Ovary (tissue), 9 donors: Measurements from ENCODE around the gene CYP8B1. TPM values are rescaled to one million over a fixed set of nuclear protein-coding genes. Genes with fewer than 3 reads are reported as not detected.

ENCODE experiments used
- DNase-seq, 5 donors: peaks; one replicate each; pipeline ENCODE4 v3.0.0-alpha.2; 2019 to 2020
- H3K27ac ChIP-seq, 2 donors: fragments of 200-600 bp; one replicate each; pipeline versions ENCODE4 v1.5.1 to v1.8.0; 2019 to 2022
- H3K27me3 ChIP-seq: fragments of 200-600 bp; one replicate; pipeline ENCODE4 v1.8.0; 2022
- H3K36me3 ChIP-seq: fragments of 200-600 bp; sonication (generic); one replicate; pipeline ENCODE4 v1.5.1; 2019
- H3K4me1 ChIP-seq: one replicate; pipeline ENCODE4 v1.8.1; 2013; ENCODE audit warnings: mild to moderate bottlenecking, moderate library complexity; ENCODE audit not compliant: insufficient read depth
- H3K4me3 ChIP-seq: fragments of 200-600 bp; sonication (generic); one replicate; pipeline ENCODE4 v1.5.1; 2017
- H3K9me3 ChIP-seq, 2 donors: fragments of 200-600 bp in 1 of 2; sonication (generic) in 1 of 2; one replicate each; pipeline versions ENCODE4 v1.5.1 to v1.8.1; 2013 to 2019; ENCODE audit warnings: mild to moderate bottlenecking in 1 of 2, moderate library complexity in 1 of 2
- CTCF ChIP-seq, 3 donors: fragments of 450-650 bp in 2 of 3; fragments of 200-600 bp in 1 of 3; IDR thresholded peaks; one replicate each; pipeline versions ENCODE4 v1.5.1 to v1.8.0; 2016 to 2022; ENCODE audit warnings: antibody characterized with exemption in 3 of 3, mild to moderate bottlenecking in 1 of 3
- EP300 ChIP-seq: sonication (generic); formaldehyde crosslinking; IDR thresholded peaks from one replicate; pipeline ENCODE4 v1.6.1; 2017; ENCODE audit warnings: antibody characterized with exemption
- POLR2A ChIP-seq: fragments of 450-650 bp; IDR thresholded peaks from one replicate; pipeline ENCODE4 v1.6.1; 2017; ENCODE audit warnings: antibody characterized with exemption, mild to moderate bottlenecking, moderate library complexity
- WGBS, 3 donors: extraction: QIAGEN DNeasy Blood & Tissue Kit in 1 of 3; methylation state at CpG; one replicate each; pipeline versions ENCODE4 v1.1.5 to v1.1.7; 2013 to 2017; 5-methylcytosine and 5-hydroxymethylcytosine counted together
- intact Hi-C, 4 donors: fragments of 100-400 bp; cut with DNase I; formaldehyde crosslinking; loops; one replicate each; pipeline versions ENCODE4 v1.11.0 to v1.15.1; 2022 to 2023
- polyA plus RNA-seq, 2 donors: library from polyadenylated mRNA; stranded (reverse); fragments of 200-250 nt in 1 of 2; fragments of 350-450 nt in 1 of 2; fragmentation: Illumina TruSeq in 1 of 2; extraction: RNeasy Lipid Tissue Mini Kit (QIAGEN cat#74804) in 1 of 2; gene quantifications; one replicate each; pipeline ENCODE4 v1.2.3, GENCODE V29; 2013 to 2014
- total RNA-seq, 7 donors: library from RNA; depleted of rRNA in 2 of 7; stranded (reverse); fragments of >200 nt in 2 of 7; fragmentation: NEBNext Ultra II Directional in 3 of 7; extraction: Animal tissue kit (Norgen Biotek cat#: 25700) in 3 of 7; gene quantifications; one replicate each; pipeline versions ENCODE4 v1.1.0 to v1.2.4, GENCODE V29; 2016 to 2023
- donor health status: DM: no; HTN: no; CAD: no; lungs with moderate emphysema.
- donor health status: DM: no; HTN: no; CAD: no.
- donor health status: Bipolar disorder and iron deficiency.
- donor health status: DM: yes; HTN: yes; CAD: no.
- donor health status: DM: no; HTN: no; CAD: no.
- donor health status: DM: yes; HTN: yes; CAD: no.

CYP8B1 gene
- total and polyA plus RNA-seq, 9 donors = 0.05 to 0.46 TPM; not detected in 7

- no peaks in the 10 kb centered on the region for H3K9me3 ChIP-seq
- no peaks in the 10 kb centered on the region for H3K27me3 ChIP-seq
- no peak overlapping the region for H3K4me3 ChIP-seq
- WGBS, 3 donors = 79 to 84% (median 82%) methylated on average over 7 of the region's 7 CpGs
- no peaks in the 10 kb centered on the region for H3K36me3 ChIP-seq
- H3K27ac ChIP-seq = no peak overlapping the region
- intact Hi-C loops = no loop called here
- TF ChIP-seq CTCF (IDR thresholded peaks at IDR 0.05) (no peak), POLR2A (no peak), EP300 (no peak)
- H3K4me1 ChIP-seq = no peaks in the 10 kb centered on the region
- DNase-seq = no peak
These were observed 8.5 kb downstream of the CYP8B1 start for GRCh38 chr3:42867138-42867537.

GRCh38 chr3:42865256-42865655 is 10.4 kb downstream of the CYP8B1 start:
- Histone ChIP-seq H3K4me3 (no peak overlapping the region), H3K27ac (no peak overlapping the region), H3K27me3 (no peaks in the 10 kb centered on the region), H3K9me3 (no peaks in the 10 kb centered on the region), H3K36me3 (no peaks in the 10 kb centered on the region), H3K4me1 (no peaks in the 10 kb centered on the region)
- WGBS, 3 donors = 85 to 89% (median 87%) methylated on average over 8 of the region's 8 CpGs
- intact Hi-C loops = no loop called here
- DNase-seq = no peak
- TF ChIP-seq POLR2A (no peak), CTCF (IDR thresholded peaks at IDR 0.05) (no peak), EP300 (no peak)

GRCh38 chr3:42864321-42864950 is 11.2 kb downstream of the CYP8B1 start:
- no peak for DNase-seq
- 90 to 94% (median 93%) methylated on average over 15 of the region's 15 CpGs for WGBS, 3 donors
- no peak for TF ChIP-seq CTCF (IDR thresholded peaks at IDR 0.05)
- TF ChIP-seq EP300 = no peak
- no peak for TF ChIP-seq POLR2A

GRCh38 chr3:42856544-42856943 is 19.1 kb downstream of the CYP8B1 start:
- Histone ChIP-seq H3K27me3 (no peaks in the 10 kb centered on the region), H3K4me1 (peaks cover 2% of the 10 kb centered on the region), H3K9me3 (no peaks in the 10 kb centered on the region), H3K36me3 (no peaks in the 10 kb centered on the region), H3K4me3 (no peak overlapping the region), H3K27ac (no peak overlapping the region)
- WGBS, 3 donors = 88 to 93% (median 90%) methylated on average over 3 of the region's 3 CpGs
- TF ChIP-seq EP300 = no peak
- no peak for TF ChIP-seq CTCF (IDR thresholded peaks at IDR 0.05)
- TF ChIP-seq POLR2A = no peak
- intact Hi-C loops = no loop called here
- no peak for DNase-seq

More at GRCh38 chr3:42864321-42864950, 11.2 kb downstream of the CYP8B1 start:
- Histone ChIP-seq H3K9me3 (no peaks in the 10 kb centered on the region), H3K4me3 (no peak overlapping the region), H3K36me3 (no peaks in the 10 kb centered on the region), H3K27ac (no peak overlapping the region), H3K4me1 (no peaks in the 10 kb centered on the region), H3K27me3 (no peaks in the 10 kb centered on the region)
- intact Hi-C loops = no loop called here
